Islet of Langerhans (tissue), 1 donor: ENCODE measurements around the gene LRRC4C.

Experiments used
- FAIRE-seq: peaks from one replicate; lab custom pipeline; 2011; peaks lifted over from hg19 to GRCh38; lab: Jason Lieb, UNC

The LRRC4C gene

DNA sequence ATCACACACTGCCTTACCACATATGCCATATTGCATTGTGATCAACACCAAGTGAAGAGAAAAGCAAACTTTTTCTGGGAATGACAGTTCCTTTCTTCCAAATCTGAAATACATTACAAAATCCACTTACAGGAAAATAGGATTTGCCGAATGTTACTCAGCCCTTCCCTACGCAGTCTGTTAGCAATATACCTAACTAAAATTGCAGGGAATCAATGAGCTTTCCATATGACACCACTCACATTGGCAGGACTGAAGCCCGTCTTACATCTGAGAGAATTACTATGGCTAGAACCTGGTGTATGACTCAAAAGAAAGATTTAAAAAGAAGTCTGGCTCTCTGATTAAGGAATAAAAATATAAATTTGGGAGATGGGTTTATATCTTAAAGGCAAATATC is 136.0 kb downstream of the LRRC4C start:
- FAIRE-seq = no peak

DNA sequence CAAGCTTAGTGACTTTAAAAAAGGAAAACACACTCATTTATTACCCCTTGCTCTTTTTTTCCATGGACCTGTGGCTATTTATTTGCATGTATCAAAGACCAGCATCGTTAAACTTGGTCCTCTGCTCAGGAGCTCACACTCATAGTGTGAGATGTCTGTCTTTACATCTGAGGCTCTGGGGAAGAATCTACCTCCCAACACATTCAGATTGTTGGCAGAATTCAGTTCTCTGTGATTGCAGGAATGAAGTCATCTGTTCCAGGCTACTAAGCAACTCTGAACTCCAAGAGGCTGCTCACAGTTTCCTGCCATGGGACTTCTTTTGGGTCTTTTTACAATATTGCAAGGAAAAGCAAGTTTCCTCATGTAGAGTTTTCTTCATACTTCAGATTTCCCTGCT is 138.8 kb downstream of the LRRC4C start:
- no peak for FAIRE-seq

DNA sequence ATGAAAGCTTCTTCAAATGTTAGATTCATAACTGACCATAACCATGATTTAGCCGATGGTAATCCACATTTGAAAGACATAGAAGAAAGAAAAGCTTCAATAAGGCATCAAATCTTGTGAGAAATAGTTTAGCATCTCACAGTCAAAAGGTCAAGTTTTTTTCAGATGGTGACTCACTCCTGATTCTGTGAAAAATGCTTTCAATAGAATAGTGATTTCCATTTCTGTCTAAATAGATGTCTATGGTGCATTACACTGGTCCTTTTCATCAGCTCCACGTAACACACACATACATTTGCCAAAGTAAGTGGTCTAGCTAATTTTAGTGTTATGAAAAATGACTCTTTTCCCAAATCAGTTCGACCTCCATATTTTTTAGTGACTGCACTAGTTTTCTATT is 139.2 kb downstream of the LRRC4C start:
- FAIRE-seq = no peak

DNA sequence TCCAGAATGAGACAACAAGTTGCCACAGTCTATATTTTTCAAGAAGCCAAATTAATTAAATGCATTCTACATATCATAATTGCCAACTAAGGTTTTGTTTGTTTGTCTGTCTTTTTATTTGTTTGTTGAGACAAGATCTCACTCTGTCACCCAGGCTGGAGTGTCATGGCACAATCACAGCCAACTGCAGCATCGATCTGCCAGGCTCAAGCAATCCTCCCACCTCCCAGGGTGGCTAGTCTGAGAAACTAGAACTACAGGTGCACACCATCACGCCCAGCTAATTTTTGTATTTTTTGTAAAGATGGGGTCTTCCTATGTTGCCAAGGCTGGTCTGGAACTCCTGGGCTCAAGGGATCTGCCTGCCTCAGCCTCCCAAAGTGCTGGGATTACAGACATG is 140.0 kb downstream of the LRRC4C start:
- no peak for FAIRE-seq

DNA sequence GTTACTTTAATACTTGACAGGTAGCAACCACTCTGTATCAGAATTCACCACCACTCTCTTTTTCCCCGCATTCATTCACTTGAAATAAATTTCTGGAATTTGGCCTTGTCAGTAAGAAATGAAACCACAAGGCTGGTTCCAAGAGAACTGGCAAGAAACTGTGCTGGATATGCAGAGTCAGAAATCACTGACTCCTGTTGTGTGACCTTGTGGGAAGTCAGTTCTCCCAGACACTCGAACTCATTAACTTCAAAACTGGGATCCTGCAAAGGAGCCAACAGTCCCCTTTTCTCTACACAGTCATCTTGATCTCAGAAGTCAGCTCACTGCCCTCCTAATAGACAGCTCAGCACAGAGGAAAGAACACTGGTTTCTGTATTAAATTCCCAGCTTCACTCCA is 142.7 kb downstream of the LRRC4C start:
- FAIRE-seq = no peak

DNA sequence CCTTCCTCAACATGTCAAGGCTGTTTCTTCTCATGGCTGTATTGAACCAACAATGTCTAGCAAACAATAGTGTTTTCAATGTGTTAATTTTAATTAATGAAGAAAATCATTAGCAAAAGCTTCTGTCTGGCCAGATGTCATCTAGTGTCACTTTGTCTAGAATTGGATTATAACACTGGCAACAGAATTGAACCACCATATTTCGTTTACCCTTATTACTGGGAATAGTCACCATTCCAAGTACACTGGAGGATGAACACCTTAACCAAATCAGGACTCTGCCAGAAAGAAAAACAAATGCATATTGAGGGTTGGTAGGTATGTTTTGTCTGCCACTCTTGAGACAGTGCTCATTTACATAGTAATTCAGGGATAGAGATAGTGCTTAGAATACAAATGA is 146.2 kb downstream of the LRRC4C start:
- no peak for FAIRE-seq

DNA sequence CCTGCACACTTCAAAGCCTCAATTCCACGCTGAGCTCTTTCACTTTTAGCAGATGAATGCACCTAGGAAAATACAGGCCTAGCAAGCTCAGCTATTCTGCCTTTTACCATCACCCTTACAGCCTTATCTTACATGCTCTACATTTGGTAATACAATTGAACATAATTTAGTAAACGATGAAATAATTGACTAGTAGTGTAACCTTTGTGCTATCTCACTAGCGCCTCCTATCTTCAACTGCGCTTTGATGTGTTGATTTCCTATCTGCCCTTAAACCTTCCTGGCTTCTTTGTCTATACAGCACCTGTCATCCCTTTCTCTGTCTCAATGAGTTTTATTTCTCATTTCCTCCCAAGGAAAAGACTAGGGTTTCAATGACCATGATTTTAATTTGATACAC is 149.7 kb downstream of the LRRC4C start:
- no peak for FAIRE-seq

DNA sequence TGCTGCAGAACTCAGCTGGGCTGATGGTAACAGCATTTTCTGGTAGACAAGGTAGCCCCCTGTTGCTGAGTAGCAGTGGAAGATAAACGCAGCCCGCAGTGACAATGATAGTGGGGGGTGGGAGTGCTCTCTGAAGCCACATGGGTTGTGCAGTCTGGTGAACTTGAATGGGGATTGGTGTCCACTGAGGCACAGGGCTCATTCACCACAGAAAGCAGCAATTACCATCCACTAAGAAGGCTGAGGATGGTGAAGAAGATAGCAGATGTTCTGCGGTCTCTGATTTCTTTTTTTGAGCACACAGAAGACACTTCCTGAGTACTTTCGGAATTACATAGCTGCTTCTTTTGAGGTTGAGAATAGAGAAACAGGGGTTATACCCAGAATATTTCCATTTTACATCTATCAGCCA is 150.3 kb downstream of the LRRC4C start:
- FAIRE-seq = no peak

DNA sequence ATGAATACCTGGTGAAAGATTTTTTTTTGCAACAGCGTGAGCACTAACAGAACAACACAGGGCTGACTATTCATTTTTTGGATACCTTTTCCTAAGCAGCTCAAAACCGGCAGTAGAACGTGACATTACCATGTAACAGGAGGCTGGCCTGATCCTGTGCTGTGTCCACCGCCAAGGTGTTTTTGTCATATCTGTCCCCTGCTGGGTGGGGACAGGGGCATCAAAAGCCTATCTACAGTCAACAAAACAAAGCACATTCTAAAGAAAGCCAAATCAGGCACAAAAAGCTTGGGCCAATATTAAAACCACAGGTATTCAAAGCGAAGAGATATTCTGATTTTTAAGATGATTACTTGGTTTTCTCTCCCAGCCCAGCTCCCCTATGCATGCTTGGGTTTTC is 151.2 kb downstream of the LRRC4C start:
- no peak for FAIRE-seq

DNA sequence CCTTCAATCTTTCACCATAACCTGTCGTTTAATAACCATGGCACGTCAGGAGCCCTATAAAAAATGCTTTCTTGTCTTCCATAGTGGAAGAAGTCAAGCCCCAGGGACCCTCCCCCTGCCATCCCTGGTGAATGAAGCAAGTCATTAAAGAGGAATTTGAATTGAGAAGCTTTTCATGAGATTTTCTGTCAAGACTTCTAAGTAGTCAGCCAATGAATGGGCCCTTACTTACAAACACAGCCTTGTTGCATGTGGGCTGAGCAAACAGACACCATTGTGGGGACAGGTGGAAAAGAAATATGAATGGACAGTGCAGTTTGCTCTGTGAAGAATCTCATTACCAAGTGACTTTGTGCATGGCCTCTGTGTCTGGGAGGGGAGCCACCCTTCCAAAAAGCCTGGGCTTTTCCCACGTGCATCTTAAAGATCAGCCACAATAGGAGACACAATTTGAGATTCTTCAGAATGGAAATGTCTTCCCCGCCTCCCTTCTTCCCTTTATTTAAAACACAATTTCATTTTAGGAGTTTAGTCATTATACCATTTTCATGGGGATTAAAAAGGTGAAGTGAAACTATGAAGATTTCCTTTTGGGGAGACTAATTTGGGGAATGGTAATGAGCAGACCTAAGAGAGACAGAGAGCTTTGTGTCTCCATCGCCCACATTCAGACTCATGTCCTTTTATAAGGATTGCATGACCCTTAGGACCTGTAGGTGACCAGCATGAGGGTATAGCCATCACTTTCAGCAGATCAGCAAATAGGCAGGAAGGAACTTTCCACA is 152.0 kb downstream of the LRRC4C start:
- FAIRE-seq = no peak

DNA sequence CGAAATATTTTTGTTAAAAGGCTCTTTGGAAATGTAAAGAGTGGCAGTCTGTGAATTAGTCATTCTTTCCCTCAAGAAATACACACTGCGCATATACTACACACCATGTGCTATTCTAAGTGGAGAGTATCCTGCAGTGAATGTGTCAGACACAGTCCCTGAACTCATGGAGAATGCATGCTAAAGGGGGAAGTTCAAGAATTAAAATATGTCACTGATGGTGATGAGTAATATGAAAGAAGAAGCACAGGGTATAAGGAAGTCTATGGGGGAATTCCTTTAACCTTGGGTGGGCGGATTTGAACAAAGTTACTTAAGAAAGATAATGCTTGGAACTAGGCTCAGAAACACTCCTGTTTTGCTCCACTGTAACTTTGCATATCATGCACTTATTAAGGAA is 153.0 kb downstream of the LRRC4C start:
- no peak for FAIRE-seq

DNA sequence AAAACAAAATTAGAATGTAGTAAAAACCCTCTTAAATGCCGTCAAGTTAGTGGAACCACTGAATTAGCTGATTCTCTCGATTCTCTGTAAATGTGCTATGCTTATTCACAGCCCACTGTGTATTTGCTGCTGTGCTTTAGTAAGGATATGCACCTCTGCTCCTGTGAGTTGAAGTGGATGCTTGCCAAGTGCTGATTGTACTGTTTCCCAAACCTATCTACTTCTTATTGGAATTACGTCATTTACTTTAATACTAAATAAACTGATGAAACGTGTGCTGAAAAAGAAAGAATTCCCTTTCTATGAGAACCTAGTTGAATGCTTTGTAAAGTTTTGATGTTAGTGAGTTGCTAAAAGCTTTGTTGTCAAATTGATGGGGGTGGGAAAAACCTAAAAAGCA is 158.4 kb downstream of the LRRC4C start:
- FAIRE-seq = no peak

DNA sequence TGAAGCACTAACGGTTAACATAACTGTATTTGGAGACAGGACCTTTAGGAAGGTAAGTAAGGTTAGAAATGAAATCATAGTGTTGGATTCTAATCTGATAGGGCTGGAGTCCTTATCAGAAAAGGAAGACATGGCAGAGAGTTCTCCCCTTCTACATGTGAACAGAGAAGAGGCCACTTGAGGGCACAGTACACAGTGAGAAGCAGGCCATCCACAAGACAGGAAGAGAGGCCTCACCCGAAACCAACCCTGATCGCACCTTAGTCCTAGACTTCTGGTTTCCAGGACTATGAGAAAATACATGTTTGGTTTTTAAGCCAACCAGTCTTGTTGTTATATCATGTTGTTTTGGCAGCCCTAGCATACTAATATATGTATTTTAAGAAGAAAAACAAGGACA is 170.0 kb downstream of the LRRC4C start:
- FAIRE-seq = no peak

DNA sequence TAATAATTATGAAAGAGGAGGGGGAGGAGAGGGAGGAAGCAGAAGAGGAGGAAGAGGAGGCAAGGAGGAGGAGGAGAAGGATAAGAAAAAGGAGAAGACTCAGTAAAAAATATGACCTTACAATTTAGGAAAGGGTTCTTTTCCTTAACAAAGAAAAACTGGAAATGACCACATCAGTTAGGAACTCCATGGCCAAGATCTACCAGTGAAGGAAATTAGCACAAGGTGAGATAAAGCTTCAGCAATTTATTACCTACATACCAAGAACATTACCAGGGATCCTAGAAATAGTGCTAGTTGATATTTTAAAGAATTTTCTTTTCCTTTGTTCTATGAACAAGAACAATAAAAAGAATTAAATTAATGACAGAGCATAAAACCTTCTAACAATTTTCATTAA is 172.7 kb downstream of the LRRC4C start:
- no peak for FAIRE-seq

DNA sequence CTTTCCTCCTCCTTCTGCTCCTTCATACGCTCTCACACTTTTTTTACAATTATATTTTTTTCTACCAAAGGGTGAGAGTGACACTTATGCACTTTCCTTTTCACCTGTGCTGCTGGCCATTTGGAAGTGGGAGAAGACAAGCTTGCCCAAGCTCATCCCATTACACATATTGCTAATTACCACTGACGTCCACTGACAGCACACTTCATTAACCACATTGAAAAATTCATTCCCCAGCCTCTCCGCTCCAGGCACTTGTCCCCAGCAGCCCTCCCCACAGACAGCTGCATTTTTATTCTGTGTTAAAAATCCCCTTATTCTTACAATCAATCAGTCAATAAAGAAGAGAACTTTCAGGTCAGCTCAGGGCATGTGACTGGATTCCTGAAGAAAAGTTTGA is 175.1 kb downstream of the LRRC4C start:
- no peak for FAIRE-seq

DNA sequence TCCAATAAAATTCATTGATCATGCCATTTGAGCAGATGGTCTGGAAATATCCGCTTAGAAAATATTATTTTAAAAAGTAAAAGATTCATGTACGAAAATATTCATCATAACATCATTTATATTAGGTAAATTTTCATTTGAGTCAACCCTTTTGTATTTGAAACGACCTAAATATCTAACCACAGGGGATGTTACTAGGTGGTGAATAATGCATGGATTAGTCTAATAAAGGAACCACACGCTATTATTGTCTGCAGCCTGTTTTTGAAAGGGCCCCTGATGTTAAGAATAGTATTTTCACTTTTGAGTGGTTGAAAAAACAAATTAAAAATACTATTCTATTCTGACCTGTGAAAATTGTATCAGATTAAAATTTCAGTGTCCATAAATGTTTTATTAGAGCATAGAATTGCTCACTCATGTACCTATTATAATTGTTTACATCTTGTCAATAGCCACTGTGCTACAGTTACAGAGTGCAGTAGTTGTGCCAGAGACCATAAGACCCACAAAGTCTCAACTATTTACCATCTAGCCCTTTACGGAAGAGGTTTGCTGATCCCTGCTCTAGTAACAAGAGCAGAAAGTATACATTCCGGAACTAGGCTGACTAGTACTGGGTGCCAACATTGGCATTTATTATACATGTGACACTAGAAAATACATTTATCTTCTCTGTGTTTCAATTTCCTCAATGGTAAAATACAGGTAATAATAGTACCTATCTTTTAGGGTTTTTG is 176.1 kb downstream of the LRRC4C start:
- FAIRE-seq = no peak

DNA sequence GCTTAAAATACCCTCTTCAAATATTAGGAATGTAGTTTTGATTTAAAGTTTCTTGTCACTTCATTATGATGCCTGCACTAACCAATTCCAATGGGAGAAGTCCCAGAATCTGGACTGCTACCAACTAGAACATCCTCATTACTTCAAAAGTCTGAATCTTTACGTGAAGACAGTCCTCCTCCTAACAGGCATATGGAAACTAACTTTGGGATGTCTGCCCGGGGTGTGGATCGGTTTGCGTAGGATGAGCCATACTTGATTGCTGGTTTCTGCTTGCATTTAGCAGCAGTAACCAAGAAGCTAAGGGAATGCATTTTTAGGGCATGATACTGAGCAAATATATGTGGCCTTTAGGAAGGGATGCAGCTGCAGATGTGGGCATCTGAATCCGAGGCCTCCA is 177.1 kb downstream of the LRRC4C start:
- FAIRE-seq = no peak

DNA sequence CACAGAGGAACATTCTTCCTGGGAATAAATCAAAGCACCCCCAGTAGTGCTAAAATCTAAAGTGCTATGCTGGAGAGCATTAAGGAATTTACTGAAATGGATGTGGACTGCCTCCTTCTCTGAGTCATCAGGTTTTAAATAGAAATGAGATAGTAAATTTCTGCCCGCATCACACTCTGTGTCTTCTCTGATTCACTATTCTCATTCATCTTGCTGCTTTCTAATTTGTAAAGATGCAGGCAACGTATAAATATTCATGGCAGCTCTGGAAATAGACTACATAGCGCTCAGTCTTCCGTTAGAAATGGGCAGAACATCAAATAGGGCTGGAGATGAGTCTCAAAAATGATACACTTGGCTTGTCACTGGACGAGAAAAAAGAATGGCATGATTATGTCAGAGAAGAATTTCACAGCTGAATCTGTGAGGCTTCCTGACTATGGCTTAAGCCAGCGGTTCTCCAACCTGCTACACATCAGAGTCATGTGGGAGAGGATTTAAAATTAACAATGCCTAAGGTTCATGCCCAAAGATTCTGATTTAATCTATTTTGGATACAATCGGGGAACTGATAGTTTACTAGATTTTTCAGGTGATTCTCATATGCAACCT is 178.2 kb downstream of the LRRC4C start:
- FAIRE-seq = no peak

DNA sequence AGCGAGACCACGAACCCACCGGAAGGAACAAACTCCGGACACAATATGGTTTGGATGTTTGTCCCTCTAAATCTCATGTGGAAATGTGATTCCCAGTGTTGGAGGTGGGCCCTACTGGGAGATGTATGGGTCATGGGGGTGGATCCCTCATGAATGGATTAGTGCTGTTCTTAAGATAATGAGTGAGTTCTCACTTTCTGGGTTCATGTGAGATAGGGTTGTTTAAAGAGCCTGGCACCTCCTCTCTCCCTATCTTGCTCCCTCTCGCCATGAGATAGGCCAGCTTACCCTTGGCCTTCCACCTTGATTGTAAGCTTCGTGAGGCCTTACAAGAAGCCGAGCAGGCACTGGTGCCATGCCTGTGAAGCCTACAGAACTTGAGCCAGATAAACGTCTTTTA is 184.6 kb downstream of the LRRC4C start:
- FAIRE-seq = no peak

DNA sequence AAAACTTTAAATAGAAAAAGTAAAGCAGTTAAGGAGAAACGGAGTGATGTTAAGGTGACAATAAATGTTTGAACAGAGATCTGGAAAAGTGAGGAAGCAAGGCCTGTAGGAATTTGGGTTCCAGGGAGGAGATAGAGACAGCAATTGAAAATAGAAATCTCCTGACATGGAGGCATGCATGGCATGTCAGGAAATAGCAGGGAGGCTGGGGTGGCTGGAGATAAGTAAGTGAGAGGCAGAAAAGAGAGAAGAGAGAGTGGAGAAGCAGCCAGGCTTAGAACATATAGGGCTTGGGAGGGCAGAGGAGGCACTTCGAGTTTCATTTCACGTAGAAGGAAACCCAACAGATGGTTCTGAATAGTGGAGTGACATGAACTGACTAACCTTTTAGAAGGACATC is 185.5 kb downstream of the LRRC4C start:
- FAIRE-seq = no peak

DNA sequence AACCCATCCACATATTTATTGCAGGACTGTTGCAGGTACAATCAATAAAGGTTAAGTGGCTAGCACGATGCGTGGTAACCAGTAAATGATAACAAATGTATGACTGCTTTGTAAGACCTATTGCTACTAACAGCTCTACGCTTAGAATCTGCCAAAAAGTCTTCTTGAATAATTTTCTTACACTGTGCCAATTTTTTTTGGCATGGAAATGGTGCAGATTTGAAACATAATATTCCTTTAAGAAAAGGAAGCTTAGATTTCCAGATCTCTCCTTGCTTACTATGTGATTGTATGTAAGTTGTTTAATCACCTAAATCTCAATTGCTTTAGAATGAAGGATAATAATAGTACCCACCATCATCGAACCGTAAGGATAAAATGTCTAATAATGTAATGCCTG is 192.0 kb downstream of the LRRC4C start:
- FAIRE-seq = no peak

DNA sequence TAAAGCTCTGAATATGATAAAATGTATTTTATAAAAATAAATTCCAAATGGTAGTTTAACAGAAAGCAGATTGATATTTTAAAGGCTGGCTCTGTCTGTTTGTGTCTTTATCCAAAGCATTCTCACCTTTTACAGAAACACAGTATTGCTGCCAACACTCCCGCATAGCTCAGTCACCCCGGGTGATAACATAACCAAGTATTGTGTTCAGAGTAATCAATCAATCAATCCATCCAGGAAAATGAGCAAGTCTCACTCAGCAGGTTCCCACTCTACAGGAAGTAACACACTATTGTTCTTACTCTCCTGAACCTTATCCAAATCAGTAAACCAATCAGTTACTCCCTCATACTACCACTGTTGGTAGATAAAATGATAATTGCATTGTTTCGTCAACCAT is 203.4 kb downstream of the LRRC4C start:
- no peak for FAIRE-seq

DNA sequence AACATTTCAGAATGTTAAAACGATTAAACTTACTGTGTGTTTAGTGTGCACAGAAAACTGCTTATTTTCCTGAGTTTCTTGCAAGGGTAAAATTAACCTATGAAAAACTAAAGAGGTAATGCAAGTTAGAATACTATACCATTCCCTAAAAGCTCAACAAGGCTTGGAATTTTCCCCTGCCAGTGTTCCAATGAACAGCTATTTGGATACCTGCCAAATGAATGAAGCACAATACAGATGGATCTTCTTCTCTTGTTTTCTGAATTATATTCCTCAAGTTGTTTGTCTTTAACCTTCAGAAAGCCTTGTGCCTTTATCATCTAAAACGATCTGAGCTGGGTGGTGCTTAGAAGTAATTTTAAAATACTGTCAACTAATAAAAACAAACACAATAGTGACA is 204.5 kb downstream of the LRRC4C start:
- no peak for FAIRE-seq
